HG02678 (cell line): ENCODE data around the gene DPM2.

Experiments
- ATAC-seq: cut with Tn5 transposase; IDR thresholded peaks from one replicate; pipeline ENCODE4 v1.9.1; 2021; ENCODE audit warnings: mild to moderate bottlenecking, moderate library complexity; ENCODE audit not compliant: unreplicated experiment

The DPM2 gene

DNA sequence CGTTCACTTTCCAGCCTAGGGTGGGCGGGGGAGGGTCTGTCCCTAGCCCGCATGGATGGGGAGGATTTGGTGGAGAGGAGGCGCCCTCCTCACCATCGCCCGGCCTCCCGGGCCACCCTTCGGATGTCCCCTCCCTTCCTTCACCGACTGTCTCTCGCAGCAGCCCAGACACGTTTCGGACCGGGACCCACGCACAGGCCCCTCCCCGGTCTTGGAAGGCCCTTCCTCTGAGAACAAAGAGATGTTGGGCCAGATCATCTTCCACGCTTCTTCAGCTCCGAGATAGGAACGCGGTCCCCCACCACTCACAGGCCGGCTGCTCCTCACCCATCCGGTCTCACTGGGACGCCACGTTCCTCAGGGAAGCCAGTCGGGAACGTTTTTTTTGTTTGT lies 640 bp upstream of the DPM2 start:
- ATAC-seq, result no peak

DNA sequence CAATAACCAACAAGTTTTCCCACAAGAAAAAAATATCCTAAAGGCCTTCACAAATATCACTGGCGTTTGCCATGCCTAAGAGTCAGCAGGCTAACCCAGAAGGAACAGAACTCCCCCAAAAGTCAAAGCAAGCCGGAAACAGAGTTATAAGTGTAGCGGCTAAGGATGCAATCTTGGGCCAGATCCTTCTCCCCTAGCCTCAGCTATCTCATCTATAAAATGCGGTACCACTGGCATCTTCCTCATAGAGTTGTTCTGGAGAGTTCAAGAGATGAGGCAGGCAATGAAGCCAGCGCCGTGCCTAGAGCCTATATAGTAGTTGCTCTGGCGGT lies 632 bp downstream of the DPM2 start:
- ATAC-seq, result no peak

GRCh38 chr9:127936347-127936852 lies 1.3 kb downstream of the DPM2 start:
- no peak for ATAC-seq

DNA sequence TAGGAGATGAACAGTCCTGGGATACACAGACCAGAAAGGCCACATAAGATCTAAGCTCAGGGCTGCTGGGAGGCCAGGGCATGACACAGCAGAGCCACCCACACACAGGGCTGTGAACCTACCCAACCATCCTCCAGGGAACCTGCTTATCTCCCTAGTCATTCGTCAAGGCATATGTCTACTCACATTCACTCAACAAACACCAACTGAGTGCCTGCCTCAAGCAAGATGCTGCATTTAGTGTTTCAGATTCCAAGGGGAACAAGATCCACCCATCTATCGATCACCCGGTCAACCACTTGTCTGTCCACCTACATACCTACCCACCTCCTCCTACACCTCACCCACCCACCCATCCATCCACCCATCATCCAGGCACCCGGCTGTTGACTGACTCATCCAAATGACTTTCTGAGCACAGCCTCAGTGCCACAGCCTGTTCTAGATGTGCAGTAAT lies 1.9 kb downstream of the DPM2 start:
- no peak for ATAC-seq

GRCh38 chr9:127934986-127935385 lies 2.7 kb downstream of the DPM2 start:
- no peak for ATAC-seq

DNA sequence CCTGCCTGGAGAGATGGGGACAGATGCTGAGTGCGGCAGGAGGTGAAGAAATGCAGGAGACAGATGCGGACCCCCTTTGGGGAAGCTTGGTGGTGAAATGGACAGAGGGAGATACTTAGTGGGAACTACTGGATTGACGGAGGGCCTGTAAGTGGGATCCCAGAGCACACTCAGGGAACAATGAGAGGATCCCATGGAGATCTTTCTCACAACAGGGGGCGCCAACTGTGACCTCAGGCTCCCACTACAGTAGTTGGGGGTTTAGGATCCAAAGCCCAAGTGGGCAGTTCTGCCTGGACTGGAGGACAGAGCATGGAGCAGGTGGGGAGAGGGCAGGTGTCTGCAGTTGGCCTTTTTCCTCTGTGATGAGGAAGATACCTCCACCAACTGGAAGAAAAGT lies 3.4 kb downstream of the DPM2 start:
- no peak for ATAC-seq

DNA sequence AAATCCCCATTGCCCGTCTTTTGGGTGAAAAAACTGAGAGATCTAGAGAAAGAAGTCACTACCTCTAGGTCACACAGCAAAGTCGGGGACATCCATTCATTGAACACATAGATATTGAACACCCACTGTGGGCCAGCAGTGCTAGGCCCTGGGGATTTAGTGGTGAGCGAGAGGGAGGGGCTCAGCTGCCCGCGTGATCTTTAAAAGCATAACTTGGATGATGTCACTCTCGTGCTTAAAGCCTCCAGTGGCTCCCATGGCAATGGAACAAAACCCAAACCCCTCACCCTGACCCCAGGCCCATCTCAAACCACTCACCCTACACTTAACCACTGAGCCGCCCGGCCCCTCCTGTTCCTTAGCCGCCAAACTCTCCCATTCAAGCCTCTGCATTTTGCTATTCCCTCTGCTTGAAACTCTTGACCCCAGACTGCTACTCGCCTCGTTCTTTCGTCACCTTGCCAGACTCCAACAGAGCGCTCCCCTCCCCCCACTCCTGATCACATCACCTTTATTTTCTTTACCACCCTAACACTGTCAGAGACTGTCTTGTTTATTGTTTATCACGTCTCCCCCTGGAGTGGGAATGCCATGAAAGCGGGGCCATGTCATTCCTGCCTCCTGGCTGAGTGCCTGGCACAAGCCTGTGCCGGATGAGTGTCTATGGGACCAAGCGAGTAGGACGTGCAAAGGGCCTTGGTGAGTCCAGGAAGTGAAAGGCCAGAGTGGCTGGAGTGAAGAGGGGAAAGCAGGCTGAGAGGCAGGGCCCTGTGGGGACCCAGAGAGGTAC lies 6.4 kb downstream of the DPM2 start:
- peak; percentile 20 for ATAC-seq

DNA sequence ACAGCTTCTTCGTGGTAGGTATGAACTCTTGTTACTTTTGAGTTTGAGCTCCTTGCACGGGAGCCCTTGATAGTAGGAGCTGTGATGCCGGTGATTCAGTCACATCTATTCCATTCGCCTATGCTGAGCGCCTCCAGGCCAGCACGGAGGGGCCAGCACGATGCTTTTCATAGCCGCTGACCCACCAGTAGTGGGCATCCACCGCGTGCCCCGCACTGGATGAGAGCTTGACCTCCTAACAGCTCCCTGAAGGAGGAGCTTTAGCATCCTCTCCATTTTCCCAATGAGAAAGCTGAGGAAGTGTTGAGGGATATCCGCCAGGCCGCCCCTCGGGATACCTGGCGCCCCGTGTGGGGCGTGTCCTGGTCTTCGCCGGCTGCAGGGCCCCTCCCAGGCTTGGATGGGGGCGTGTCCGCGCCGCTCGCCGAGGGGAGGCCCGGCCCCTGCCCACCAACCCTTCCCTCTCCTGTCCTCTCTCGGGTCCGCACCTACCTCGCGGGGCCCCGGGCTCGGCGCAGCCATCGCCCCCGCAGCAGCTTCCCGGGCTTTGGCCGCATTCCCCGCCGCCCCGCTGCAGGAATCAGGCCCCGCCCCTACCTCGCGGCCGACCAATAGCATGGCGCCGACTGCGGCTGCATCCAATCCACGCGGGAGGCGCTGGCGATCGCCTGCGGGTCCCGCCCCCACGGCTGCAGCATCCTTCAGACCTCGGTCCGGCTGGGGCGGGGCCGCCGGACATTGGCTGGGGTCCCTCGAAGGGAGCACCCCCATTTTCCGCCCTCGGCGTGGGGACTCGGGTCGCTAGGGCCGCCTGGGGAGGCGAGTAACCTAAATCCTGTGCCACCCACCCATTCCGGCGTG lies 7.2 kb downstream of the DPM2 start, which contains the start of gene PIP5KL1:
PIP5KL1 (minus strand) TSS at position 547 of the 861 bp plus-strand sequence; CDS start at position 522, 25 bp downstream.
- peak; percentile 86 for ATAC-seq

- no peak for ATAC-seq
These were observed 8.1 kb downstream of the DPM2 start for GRCh38 chr9:127929625-127929979.

- no peak for ATAC-seq
These were observed 8.7 kb downstream of the DPM2 start for GRCh38 chr9:127928676-127929624.

DNA sequence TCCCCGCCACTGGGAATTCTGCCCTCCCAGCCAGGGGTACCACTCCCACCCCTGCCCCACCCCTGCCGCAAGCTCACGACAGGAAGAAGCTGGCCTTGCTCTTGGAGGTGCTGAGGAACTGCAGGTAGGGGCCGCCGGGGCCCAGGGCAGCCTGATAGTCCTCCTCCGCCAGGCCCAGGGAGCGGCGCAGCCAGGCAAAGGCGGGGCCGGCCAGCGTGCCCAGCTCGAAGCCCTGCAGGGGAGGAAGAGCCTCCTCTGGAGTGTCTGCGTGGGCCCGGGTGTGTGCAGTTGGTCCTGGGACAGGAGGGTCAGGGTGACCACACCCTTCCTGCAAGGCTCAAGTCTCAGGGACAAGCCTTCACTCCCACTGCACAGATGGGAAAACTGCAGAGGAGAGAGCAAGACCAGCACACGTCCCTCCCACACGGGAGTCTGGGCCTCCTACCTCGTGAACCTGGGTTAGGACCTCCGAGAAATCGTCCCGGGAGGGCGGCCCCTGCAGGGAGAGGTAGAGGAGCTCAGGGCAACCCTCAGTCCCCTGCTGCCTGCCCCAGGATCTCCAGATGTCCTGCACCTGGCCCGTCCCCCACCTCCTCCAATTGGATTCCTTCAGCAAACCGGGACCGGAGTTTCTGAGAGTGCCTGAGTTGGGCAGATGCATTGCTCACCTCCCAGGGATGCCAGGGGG lies 9.5 kb downstream of the DPM2 start:
- no peak for ATAC-seq

GRCh38 chr9:127927201-127927987 lies 10.3 kb downstream of the DPM2 start:
- ATAC-seq, result no peak

DNA sequence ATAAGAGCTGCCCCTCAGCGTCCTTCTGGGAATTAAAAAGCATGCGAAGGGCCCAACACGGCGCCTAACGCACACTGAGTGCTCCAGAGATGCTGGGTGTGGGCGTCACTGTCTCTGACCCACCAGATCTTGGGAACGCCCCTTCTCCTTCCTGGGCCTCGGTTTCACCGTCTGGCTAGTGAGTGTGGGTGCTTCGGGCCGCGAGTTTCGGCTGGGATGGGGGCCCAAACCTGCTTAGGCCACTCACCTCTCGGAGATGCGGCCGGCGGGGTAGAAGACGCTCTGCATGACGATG lies 10.8 kb downstream of the DPM2 start:
- no peak for ATAC-seq

GRCh38 chr9:127925959-127926905 lies 11.4 kb downstream of the DPM2 start:
- ATAC-seq, result no peak

GRCh38 chr9:127924736-127925444 lies 12.8 kb downstream of the DPM2 start:
- ATAC-seq, result no peak

- no peak for ATAC-seq
These were observed 13.9 kb downstream of the DPM2 start for GRCh38 chr9:127923771-127924170.

GRCh38 chr9:127923046-127923445 lies 14.6 kb downstream of the DPM2 start:
- ATAC-seq, result no peak

DNA sequence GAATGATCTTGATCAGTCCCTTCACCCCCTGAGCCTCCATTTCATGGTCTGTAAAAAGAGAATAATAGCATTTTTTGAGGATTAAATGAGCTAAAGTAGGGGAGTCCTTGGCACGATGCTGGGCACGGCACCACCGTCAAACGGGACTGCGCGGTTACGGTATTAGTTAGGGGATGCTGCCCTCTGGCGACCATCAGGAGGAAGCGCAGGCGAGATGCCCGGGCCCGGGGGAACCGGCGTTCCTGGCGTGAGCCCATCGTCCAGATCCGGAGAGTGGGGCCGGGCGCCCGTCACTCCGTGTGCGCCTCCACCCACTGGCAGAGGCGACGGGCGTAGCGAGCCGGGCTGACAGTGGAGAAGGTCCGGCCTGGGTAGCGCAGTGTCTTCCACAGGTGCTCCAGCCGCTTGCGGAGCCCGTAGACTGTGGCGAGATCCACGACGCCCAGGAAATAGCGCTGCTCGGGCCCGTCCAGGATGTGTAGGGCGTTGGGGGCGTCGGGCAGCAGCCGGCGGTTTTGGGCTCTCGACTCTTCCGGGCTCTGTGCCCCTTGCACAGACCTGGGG lies 16.0 kb downstream of the DPM2 start:
- no peak for ATAC-seq
